HEK293 (cell line): ENCODE results near the gene GOLT1B.

Experiments
- ZNF558 ChIP-seq: fragments of 450-650 bp; formaldehyde crosslinking; IDR thresholded peaks from 2 replicates; pipeline ENCODE4 v1.5.1; 2016; ENCODE audit warnings: missing biosample characterization, missing genetic modification characterization
- ZSCAN23 ChIP-seq: fragments of 450-650 bp; formaldehyde crosslinking; IDR thresholded peaks from 2 replicates; pipeline ENCODE4 v1.5.1; 2016; ENCODE audit warnings: missing biosample characterization, missing genetic modification characterization

DNA sequence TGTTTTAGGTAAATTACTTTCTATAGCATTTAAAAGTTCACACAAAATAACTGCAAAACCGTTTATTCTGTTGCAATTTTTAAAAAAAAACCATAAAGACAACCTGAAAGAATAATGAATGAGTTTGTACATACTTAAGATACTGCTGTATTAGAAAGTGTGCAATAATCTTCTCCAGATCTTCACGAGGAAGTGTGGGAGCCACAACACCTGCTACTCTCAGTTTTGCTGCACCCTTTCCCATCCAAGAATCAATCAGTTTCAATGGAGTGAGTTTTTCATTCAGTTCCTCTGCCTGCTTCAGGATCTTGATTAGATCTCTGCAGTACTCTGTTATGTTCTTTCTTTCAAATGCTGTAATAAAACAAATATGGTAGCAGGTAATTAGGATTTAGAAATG is 30.3 kb upstream of the GOLT1B start:
- TF ChIP-seq ZNF558 (tag by site-specific recombination): no peak
- no peak for TF ChIP-seq ZSCAN23
